ENCODE data around the gene CRIM1.
"Not testable (repeated sequence)": the region's sequence is repeated elsewhere in the genome, so short reads cannot be mapped to it uniquely, and the experiment has no call there.

Gene CRIM1, protein sequence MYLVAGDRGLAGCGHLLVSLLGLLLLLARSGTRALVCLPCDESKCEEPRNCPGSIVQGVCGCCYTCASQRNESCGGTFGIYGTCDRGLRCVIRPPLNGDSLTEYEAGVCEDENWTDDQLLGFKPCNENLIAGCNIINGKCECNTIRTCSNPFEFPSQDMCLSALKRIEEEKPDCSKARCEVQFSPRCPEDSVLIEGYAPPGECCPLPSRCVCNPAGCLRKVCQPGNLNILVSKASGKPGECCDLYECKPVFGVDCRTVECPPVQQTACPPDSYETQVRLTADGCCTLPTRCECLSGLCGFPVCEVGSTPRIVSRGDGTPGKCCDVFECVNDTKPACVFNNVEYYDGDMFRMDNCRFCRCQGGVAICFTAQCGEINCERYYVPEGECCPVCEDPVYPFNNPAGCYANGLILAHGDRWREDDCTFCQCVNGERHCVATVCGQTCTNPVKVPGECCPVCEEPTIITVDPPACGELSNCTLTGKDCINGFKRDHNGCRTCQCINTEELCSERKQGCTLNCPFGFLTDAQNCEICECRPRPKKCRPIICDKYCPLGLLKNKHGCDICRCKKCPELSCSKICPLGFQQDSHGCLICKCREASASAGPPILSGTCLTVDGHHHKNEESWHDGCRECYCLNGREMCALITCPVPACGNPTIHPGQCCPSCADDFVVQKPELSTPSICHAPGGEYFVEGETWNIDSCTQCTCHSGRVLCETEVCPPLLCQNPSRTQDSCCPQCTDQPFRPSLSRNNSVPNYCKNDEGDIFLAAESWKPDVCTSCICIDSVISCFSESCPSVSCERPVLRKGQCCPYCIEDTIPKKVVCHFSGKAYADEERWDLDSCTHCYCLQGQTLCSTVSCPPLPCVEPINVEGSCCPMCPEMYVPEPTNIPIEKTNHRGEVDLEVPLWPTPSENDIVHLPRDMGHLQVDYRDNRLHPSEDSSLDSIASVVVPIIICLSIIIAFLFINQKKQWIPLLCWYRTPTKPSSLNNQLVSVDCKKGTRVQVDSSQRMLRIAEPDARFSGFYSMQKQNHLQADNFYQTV

DNA sequence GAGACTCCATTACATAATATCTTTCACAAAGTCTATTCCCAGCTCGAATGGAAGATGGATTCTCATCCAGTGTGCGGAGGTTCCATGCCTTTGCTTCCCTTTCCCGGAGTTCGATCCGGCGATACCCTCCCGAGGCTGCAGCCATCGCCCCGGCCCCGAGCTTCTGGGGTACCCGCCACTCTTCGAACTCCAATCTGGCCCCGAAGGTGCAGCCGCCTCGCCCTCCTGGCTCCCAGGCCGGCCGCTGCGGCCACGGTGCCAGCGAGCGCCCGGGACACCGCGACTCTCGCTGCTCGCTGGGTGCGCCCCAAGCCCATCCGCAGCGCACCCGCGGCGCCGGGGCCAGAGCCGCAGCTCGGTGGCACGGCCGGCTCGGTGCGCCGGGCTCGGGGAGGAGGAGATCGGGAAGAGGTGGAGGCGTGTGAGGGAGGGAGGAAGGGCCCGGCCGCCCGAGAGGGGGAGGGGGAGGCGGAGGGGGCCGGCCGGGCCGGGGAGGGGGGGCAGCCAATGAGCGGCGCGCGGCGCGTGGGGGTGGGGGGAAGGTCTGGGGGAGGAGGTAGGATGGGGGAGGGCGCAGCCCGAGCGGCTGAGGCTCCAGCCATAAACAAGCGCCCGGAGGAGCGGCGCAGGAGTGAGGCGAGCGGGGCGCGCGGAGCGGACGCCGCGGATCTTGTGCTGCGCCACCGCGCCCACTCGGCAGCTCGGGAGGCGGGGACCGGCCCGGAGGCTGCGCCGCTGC is at the start of gene CRIM1:
CRIM1 (plus strand) TSS at position 628 of the 739 bp plus-strand sequence. CDS start 515 bp downstream, outside the sequence.
- in situ Hi-C loops (cut with MboI; ENCODE audit: low sequenced_read_pairs) = no loop called here

DNA sequence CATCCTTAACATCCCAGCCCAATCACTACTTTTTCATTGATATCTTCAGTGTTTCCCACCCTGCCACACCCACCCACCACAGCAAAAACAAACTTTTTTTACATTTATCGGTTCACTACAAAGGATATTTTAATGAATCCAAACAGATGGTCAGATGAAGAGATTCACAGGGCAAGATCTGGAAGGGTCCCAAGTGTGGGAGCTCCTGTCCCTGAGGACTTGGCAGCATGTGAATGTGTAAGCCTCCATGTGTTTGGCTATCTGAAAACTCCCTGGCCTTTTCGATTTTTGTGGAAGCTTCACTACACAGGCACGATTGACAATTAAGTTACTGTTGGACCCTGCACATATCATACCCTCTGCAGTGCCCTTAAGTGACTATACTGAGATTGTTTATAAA is 48.1 kb upstream of the CRIM1 start:
- in situ Hi-C loops (cut with MboI; ENCODE audit: low sequenced_read_pairs) = no loop called here

DNA sequence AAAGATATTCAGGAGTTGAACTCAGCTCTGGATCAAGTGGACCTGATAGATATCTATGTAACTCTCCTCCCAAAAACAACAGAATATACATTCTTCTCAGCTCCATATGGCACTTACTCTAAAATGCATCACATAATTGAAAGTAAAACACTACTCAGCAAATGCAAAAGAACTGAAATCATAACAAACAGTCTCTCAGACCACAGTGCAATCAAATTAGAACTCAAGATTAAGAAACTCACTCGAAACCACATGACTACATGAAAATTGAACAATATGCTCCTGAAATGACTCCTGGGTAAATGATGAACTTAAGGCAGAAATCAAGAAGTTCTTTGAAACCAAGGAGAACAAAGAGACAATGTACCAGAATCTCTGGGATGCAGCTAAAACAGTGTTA is 45.1 kb upstream of the CRIM1 start:
- in situ Hi-C loops (cut with MboI; ENCODE audit: low sequenced_read_pairs) = not testable (repeated sequence)

DNA sequence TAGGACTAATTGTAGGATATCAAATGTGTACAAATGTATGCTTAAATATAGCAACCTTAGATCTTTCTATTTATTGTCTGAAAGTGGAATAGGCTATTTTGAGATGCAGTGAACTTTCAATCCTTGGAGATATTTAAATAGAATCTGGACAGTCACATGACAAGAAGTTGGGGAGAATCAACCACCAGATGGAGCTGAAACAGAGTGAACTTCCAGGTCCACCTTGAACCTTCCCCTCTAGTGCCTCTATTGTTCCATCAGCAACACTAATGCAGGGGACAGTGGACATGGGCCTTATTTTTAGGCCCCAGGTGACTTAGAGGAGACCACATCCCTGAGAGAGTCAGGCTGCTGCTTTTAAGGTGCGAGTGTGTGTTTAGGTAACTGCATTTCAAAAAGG is 37.0 kb upstream of the CRIM1 start:
- in situ Hi-C loops (cut with MboI; ENCODE audit: low sequenced_read_pairs) = no loop called here

DNA sequence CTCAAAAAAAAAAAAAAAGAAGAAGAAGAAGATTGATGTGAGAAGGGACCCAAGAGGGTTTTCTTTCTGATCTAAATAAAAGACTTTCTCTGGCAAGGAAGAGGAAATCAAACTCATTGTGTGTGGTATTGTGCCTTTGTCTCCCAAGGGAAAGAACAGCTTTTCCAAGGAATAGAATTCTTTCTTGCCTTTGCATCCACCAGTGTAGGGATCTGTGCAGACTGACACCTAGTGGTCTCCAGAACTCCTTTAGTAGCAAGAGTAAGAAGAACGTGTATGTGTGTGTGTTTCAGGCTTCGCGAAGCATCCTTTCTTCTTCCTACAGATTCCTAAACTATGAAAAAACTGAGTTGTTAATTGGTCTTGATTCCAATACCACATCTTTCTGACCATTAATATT is 33.5 kb upstream of the CRIM1 start:
- in situ Hi-C loops (cut with MboI; ENCODE audit: low sequenced_read_pairs) = no loop called here

DNA sequence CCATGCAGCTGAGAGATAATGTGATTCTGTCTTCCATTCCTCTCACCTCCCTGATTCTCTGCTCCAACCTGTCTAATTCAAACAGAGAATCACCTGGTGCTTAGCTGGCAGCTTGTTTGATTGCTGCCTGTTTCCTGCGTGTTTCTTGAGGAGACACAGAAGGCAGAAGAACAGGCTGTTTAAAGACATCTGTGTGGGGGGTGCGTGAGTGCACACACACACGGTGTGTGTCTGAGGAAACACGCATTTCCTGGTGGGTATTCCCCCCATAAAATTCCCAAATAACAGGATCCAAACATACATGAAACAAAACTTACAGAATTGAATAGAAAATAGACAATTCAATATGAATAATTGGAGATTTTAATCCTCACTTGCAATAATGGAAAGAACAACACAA is 29.3 kb upstream of the CRIM1 start:
- in situ Hi-C loops (cut with MboI; ENCODE audit: low sequenced_read_pairs) = no loop called here

DNA sequence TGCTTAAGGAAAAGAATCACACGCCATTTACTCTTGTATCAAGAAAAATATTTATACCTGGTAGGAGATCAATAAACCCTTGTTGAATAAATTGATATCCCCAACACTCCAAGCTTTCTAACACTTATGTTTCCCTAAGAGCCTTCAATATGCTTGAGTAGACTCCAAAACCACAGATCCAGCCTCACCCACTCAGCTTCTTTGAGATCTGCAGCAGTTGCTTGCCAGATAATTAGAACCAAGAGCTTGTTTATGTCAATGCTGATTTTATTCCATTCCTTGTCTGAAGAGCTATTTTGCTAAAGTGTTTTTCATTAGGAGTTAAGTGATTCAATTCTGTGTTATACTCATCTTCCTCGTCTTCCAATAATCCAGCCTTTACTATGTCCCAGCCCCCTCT is 26.3 kb upstream of the CRIM1 start:
- in situ Hi-C loops (cut with MboI; ENCODE audit: low sequenced_read_pairs) = no loop called here

DNA sequence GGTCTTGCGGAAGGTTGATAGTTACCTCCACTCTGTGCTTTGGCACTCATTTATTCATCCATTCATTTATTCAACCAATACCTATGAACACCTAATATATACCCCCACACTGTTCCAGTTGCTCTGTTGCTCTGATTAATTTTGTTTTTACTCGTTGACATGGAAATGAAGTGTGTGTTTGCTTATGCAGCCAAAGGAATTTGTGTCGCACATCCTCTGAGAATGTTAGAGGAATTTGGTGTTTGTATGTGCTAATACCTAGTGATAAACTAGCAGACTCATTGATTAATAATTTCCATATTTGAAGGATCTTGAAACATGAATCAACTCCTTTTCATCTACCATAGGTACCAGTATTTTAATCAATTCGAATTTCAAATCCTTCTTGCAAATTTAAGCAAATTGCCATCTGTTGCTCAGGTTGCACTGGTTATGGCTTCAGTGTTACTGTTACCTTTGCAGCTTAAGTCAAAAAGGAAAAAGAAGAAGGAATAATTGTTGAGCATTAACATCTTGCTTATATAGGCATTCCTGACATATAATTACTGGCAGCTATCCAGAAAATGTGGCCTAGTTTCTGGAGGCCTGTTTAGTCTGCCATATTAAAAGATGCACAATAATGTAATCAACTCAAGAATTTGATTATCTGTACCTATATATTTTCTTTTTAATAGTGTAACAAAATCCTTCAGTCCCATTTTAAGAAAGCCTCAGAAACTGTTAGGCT is 25.7 kb upstream of the CRIM1 start:
- in situ Hi-C loops (cut with MboI; ENCODE audit: low sequenced_read_pairs) = no loop called here

DNA sequence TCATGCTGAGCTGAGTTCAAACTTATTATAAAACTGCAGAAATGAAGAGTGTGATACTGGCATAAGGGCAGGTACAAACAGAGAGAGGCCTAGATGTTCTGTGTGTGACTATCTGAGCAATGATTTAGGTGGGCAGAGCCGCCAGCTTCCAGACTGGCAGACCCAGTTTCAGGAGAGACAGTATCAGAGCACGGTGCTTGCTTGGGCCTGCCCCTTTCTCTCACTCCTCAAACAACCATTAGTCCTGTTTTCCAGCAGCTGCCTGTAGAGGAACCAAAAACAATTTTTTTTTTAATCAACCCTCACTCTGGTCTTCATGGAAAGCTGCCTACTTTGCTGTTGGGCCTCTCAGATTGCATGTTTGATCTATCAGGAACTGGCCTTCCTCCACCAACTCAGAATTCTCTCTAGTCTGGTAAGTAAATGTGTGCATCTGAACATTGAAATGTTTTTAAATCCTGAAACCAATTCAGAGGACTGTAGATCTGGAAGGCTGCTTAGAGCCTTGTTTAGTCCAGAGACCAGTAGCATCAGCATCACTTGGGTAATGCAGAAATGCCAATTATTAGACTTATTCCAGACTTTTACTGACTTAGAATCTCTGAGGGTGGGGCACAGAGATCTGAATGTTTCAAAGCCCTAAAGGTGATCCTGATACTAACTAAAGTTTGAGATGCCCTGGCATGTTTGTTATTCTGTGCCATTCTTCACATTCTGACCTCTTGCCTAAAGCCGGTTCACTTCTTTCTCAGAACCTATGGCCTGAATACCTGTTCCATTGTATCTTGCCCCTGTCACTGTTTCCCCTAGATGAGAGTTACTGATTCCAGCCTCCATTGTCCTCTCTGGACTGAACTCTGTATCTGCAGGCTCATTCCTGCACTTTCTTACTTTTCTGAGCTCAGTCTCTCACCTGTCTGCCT is 24.8 kb upstream of the CRIM1 start:
- in situ Hi-C loops (cut with MboI; ENCODE audit: low sequenced_read_pairs) = no loop called here

DNA sequence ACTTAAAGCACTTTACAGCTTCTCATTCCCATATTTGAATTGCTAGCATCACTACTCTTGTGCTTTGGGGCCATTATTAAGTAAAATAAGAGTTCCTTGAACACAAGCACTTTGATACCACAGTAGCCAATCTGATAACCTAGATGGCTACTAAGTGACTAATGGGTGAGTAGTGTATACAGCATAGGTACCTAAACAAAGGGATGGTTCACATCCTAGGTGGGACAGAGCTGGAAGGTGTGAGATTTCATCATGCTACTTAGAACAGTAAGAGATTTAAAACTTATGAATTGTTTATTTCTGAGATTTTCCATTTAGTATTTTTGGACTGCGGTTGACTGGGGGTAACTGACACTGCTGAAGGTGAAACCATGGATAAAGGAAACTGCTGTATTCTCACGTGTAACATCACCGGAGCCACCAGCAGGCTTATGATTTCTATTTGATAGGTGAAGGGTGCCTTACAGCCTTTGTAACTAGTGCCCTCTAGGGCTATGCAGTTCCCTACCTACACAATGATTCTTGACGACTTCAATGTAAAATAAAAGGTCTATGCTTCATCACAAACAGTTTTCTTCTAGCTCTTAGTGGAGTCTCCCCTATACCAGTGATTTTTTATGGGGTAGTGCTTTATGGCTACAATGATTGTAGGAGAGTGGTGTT is 22.1 kb upstream of the CRIM1 start:
- in situ Hi-C loops (cut with MboI; ENCODE audit: low sequenced_read_pairs) = no loop called here

DNA sequence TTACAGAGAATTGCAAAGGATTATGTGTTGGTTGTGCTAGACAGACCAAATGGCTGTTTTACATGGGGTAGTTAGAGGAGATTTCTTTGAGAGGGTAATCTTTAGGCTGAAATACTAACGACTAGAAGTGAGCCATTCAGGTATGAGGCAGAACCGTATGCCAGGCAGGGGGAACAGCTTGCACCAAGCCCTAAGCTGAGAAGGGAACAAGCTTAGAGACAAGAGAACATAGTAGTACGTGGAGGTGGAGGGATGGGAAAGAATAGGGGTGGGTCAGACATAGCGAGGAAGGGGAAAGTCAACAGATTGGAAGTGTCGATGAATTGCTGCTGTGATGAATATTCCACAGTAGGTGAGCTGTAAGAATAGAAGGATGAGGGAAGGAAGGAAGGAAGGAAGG is 20.0 kb upstream of the CRIM1 start:
- in situ Hi-C loops (cut with MboI; ENCODE audit: low sequenced_read_pairs) = no loop called here

DNA sequence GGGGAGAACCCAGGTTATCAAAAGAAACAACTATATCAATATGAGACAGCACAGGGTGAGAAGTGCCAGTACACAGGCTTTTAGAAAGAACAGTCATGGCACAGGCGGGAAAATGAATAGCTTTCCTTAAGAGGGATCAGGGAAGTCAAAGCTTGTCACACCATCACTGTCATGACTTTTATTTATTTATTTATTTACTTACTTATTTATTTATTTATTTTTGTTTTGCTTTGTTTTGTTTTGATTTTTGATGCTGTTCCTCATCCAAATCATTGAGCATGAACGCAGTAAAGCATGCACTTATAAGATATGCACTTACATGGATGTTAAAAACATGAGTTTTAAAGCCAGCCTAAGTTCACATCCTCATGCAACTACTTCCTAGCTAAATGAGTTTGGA is 19.3 kb upstream of the CRIM1 start:
- in situ Hi-C loops (cut with MboI; ENCODE audit: low sequenced_read_pairs) = no loop called here

DNA sequence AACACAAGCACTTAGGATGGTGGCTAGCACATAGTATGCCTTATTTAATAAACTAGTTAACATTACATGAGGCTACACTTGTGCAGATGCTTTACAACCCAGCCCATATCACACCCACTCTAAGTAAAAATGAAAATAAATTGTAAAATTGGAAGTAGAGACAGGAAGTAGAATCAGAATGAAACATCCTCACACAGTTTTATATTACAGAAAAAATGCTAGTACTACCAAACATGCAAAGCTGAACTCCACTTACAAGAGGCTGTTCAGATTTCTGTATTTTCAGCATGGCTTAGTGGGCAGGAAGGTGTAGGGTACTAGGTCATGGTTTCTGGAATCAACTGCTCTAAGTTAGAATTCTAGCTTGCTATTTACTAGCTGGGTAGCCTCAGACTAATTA is 18.2 kb upstream of the CRIM1 start:
- in situ Hi-C loops (cut with MboI; ENCODE audit: low sequenced_read_pairs) = no loop called here

DNA sequence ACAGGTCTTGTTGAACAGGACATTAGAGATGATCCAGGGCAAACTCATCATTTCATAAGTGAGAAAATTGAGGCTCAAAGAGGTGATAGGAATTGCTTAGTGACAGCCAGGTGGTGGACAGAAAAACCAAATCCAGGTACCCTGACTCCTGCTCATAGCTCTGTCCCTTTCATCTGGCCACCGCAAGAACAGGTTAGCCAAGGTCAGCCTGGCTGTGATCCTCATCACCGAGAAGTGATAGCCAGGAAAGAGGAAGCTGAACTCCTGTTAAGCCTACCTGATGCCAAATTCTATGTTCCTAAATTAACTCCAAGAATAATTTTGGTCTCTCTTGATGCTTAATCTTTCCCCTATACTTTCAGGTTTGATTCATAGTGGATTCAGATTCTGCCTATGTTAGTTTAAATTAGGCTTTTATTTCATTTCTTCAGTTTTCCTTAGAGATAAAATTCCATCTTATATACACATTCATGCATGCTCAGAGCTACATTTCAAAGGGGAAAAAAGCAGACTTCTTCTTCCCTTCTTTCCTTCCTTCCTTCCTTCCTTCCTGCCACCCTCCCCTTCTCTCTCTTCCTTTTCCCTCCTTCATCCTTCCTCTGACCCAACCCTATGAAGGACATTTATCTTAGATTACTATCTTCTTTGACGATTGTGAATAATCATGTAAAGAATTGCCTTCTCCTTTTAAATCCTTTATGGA is 17.3 kb upstream of the CRIM1 start:
- in situ Hi-C loops (cut with MboI; ENCODE audit: low sequenced_read_pairs) = no loop called here

DNA sequence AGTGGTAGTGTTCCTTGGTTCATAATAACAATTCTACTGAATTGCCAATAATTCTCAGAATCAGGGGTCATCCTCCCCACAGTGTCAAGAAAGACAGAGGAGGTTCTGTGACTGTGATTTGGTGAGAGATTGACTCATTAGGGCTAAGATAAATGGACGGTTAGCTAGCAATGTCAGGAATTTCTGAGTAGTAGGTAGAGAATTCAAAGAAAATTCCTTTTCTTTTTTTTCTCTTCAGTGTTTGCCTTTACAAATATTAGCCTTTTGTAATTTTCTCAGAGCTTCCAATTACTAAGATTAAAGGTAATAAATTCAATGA is 16.8 kb upstream of the CRIM1 start:
- in situ Hi-C loops (cut with MboI; ENCODE audit: low sequenced_read_pairs) = no loop called here

DNA sequence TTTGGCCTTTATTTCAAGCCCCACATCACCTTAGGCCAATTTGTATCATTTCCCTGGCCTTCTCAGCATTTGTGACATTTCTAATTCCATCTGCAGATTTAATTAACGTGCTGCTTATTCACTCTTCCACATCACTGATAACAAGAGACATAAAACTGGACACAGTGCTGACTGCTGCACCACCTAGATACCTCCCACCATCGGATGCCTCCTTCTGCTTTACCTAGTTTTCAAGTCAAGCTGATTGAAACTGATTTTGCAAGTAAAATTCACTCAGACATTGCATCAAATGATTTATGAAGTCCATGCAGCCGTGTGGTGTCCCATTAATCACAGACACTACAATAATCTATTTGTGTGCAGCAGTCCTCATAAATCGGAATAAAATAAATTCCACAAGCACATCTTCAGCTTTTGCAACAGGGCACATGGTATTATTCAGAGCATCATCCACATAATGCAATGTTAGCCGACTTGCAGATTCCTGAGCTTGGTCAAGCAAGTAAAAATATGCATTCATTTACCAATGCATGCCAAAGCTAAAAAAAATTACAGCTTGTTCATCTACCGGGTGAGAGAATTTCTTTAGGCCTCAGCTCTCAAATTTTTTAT is 15.9 kb upstream of the CRIM1 start:
- in situ Hi-C loops (cut with MboI; ENCODE audit: low sequenced_read_pairs) = no loop called here

DNA sequence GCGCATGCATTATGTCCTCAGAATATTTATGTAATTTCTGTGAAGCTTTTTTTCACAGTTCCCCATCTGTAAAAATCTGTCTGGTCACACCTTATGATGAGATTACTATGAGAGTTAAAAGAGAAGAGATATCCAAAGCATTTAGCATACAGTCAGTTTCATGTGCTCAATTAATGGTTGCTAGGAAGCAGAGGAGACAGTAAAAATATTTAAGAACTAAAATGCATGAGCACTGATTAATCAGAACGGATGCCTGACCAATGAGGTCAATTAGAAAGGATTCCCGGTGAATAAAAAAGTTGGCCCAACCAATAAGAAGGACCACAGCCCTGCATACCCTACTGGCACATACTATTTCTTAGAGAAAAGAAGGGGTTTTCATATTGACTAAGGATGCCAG is 12.0 kb upstream of the CRIM1 start:
- in situ Hi-C loops (cut with MboI; ENCODE audit: low sequenced_read_pairs) = no loop called here

DNA sequence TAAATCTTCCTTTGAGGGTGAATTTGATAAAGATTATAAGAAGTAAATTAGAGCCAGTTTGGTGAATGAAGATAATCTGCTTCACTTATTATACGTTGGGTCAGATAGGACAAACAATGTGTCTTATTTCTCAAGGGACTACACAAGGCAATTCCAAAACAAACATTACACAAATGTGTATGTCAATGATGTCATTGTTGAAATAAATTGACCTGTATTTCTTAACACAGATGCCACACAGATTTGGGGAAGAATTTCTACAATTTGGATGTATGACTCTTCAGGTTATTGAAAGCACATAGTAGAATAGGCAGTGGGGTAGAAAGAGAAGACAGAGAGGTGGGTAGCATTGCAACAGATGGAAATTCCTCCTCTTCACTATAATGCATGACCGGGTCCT is 6.9 kb upstream of the CRIM1 start:
- in situ Hi-C loops (cut with MboI; ENCODE audit: low sequenced_read_pairs) = no loop called here
